ENCODE data around the gene WDR5B. TPM values are rescaled to one million over a fixed set of nuclear protein-coding genes. Genes with fewer than 3 reads are reported as not detected.

The WDR5B gene
- total RNA-seq, 4 donors from 2014 or later = 2.7 to 8.3 (median 4.1) TPM

DNA sequence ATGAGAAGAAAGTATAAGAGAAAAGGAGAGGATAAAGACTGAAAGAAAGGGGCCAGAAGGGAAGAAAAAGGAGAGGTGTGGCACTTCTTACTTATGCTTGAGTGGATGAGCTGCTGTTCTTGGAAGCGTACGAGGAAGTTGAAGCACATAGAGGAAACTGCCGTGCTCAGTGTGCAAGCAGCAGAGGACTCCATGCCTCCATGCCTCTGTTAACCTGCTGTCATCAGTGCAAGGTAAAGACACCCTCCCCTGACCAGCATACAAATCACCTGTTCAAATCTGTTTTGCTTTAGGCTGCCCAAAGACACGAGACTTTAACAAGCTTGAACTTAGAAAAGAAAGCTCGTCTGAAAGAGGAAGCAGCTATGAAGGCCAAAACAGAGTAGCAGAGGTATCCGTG is 6.4 kb downstream of the WDR5B start:
- Histone ChIP-seq H3K4me3 (no peak overlapping the region), H3K27me3 (no peaks in the 10 kb centered on the region), H3K9me3 (no peaks in the 10 kb centered on the region), H3K27ac (peak overlapping the region in 1 of 4 donors; percentile 33), H3K4me1 (peaks cover 0 to 11% (median 0%) of the 10 kb centered on the region in 4 donors), H3K36me3 (peaks cover 0 to 63% (median 0%) of the 10 kb centered on the region in 3 donors)
- TF ChIP-seq POLR2A (IDR thresholded peaks at IDR 0.05) = no peak
- TF ChIP-seq, protein P1, sequence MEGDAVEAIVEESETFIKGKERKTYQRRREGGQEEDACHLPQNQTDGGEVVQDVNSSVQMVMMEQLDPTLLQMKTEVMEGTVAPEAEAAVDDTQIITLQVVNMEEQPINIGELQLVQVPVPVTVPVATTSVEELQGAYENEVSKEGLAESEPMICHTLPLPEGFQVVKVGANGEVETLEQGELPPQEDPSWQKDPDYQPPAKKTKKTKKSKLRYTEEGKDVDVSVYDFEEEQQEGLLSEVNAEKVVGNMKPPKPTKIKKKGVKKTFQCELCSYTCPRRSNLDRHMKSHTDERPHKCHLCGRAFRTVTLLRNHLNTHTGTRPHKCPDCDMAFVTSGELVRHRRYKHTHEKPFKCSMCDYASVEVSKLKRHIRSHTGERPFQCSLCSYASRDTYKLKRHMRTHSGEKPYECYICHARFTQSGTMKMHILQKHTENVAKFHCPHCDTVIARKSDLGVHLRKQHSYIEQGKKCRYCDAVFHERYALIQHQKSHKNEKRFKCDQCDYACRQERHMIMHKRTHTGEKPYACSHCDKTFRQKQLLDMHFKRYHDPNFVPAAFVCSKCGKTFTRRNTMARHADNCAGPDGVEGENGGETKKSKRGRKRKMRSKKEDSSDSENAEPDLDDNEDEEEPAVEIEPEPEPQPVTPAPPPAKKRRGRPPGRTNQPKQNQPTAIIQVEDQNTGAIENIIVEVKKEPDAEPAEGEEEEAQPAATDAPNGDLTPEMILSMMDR (IDR thresholded peaks at IDR 0.05) = no peak
- no peak for DNase-seq

DNA sequence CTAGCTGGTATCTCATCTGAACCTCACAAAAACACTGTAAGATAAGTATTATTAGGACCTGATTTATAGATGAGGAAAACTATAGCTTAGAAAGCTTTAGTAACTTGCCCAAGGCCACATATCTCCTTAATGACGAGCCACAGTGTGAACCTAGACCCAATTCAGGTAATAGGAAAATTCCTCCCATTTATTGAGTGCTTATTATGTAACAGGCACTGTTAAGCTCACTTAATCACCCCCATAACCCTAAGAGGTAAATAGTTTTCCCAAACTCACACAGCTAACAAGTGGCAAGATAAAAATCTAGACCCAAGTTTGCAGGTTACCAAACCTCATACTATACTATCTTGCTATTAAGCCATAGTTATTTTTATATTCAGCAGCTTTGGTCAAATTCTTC is 7.9 kb downstream of the WDR5B start:
- Histone ChIP-seq H3K27ac (no peak overlapping the region), H3K4me3 (no peak overlapping the region), H3K27me3 (no peaks in the 10 kb centered on the region), H3K9me3 (no peaks in the 10 kb centered on the region), H3K36me3 (peaks cover 0 to 74% (median 0%) of the 10 kb centered on the region in 3 donors), H3K4me1 (no peaks in the 10 kb centered on the region)
- DNase-seq = no peak
- TF ChIP-seq POLR2A (IDR thresholded peaks at IDR 0.05) = no peak
- TF ChIP-seq, protein P1 (IDR thresholded peaks at IDR 0.05) = no peak

DNA sequence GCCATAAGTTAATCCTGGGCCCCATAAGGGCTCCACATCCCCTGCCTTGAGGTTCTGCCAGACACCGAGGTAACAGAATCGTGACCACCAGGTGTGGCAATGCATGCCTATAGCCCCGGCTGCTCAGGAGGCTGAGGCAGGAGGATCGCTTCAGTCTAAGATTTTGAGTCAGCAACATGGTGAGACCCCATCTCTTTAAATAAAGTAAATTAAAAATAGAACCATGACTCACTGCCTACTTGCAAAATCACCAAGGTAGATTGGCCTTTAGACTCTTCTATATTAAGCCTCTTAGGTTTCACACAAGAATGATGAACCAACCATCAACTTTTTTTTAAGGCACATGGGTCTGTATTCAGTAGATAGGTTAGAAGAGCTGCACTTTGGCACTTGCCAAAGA is 9.7 kb downstream of the WDR5B start:
- no peaks in the 10 kb centered on the region for H3K9me3 ChIP-seq
- no peaks in the 10 kb centered on the region for H3K27me3 ChIP-seq
- DNase-seq = no peak
- peaks cover 0 to 73% (median 0%) of the 10 kb centered on the region in 3 donors for H3K36me3 ChIP-seq
- no peak overlapping the region for H3K27ac ChIP-seq
- TF ChIP-seq, protein P1 (IDR thresholded peaks at IDR 0.05) = no peak
- no peak for TF ChIP-seq POLR2A (IDR thresholded peaks at IDR 0.05)
- H3K4me1 ChIP-seq = no peaks in the 10 kb centered on the region
- no peak overlapping the region for H3K4me3 ChIP-seq

DNA sequence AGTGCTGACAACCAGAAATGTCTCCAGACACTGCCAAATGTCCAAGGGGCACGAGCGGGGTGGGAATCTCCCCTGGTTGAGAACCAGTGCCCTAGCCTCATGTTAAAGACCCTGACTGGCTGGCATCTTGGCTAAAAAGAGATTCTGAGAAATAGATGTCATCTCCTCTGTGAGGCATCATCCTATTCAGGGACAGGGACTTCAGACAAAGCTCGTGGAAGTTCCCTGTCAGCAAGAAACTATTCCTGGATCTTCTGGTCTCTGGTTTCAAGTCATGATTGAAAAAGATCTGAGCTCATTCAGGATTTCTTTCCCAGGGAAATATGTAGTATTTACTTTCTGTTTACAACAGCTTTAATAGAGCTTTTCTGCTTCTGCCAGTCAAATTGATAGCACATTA is 10.8 kb downstream of the WDR5B start:
- Histone ChIP-seq H3K27ac (no peak overlapping the region), H3K9me3 (no peaks in the 10 kb centered on the region), H3K4me1 (no peaks in the 10 kb centered on the region), H3K36me3 (peaks cover 0 to 64% (median 0%) of the 10 kb centered on the region in 3 donors), H3K4me3 (no peak overlapping the region), H3K27me3 (no peaks in the 10 kb centered on the region)
- TF ChIP-seq, protein P1 (IDR thresholded peaks at IDR 0.05) = no peak
- TF ChIP-seq POLR2A (IDR thresholded peaks at IDR 0.05) = no peak
- DNase-seq = no peak

DNA sequence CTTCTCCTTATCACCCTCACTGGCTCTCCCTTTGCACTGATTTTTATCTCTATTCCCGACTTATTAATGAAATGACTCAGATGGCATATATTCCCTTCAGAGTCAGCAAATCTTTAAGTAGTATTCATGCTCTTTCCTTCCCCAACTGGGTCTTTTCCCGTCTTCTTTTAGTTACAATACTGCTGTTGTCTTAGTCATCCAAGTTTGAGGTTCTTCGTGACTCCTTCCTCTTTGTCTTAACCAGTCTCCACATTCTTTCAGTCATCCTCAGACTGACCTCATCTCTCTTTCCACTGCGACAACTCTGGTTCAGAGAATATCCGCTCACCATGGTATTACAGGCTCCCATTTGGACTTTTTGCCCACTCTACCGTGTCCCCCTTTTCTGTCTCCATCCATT is 12.4 kb downstream of the WDR5B start:
- Histone ChIP-seq H3K4me3 (no peak overlapping the region), H3K27ac (no peak overlapping the region), H3K36me3 (peaks cover 0 to 51% (median 0%) of the 10 kb centered on the region in 3 donors), H3K27me3 (no peaks in the 10 kb centered on the region), H3K9me3 (no peaks in the 10 kb centered on the region), H3K4me1 (no peaks in the 10 kb centered on the region)
- TF ChIP-seq, protein P1 (IDR thresholded peaks at IDR 0.05) = no peak
- no peak for TF ChIP-seq POLR2A (IDR thresholded peaks at IDR 0.05)
- no peak for DNase-seq

DNA sequence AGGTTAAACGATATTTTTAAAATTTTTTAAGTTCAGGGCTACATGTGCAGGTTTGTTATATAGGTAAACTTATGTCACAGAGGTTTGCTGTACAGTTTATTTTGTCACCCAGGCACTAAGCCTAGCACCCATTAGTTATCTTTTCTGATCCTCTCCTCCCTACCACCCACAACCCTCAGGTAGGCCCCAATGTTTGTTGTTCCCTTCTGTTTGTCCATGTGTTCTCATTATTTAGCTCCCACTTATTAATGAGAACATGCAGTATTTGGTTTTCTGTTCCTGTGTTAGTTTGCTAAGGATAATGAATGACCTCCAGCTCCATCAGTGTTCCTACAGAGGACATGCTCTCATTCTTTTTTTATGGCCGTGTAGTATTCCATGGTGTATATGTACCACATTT is 16.9 kb downstream of the WDR5B start:
- Histone ChIP-seq H3K4me3 (no peak overlapping the region), H3K36me3 (peaks cover 0 to 15% (median 0%) of the 10 kb centered on the region in 3 donors), H3K27ac (no peak overlapping the region), H3K4me1 (no peaks in the 10 kb centered on the region), H3K9me3 (no peaks in the 10 kb centered on the region), H3K27me3 (no peaks in the 10 kb centered on the region)
- no peak for DNase-seq
- no peak for TF ChIP-seq POLR2A (IDR thresholded peaks at IDR 0.05)
- TF ChIP-seq, protein P1 (IDR thresholded peaks at IDR 0.05) = no peak

All from Peyer's patch (tissue), 4 donors.